Sigmoid colon (tissue), 7 donors: ENCODE measurements around the gene LRRC1. TPM values are rescaled to one million over a fixed set of nuclear protein-coding genes. Genes with fewer than 3 reads are reported as not detected.
A peak's percentile ranks its signal among the peaks of the same experiment; 100 is the strongest.

Experiments used
- DNase-seq: peaks from one replicate; pipeline ENCODE4 v3.0.0-alpha.2; 2019
- H3K27ac ChIP-seq, 4 donors: fragments of 200-600 bp; sonication (generic); one replicate each; pipeline ENCODE4 v1.5.1; 2016 to 2019; ENCODE audit warnings: mild to moderate bottlenecking in 1 of 4
- H3K27me3 ChIP-seq, 3 donors: fragments of 200-600 bp; sonication (generic); one replicate each; pipeline ENCODE4 v1.5.1; 2019; ENCODE audit warnings: mild to moderate bottlenecking in 1 of 3
- H3K36me3 ChIP-seq, 4 donors: fragments of 200-600 bp; sonication (generic); one replicate each; pipeline ENCODE4 v1.5.1; 2016 to 2019
- H3K4me1 ChIP-seq, 4 donors: fragments of 200-600 bp; sonication (generic); one replicate each; pipeline ENCODE4 v1.5.1; 2017 to 2019
- H3K4me3 ChIP-seq, 4 donors: fragments of 200-600 bp; sonication (generic); one replicate each; pipeline ENCODE4 v1.5.1; 2017 to 2019; ENCODE audit warnings: mild to moderate bottlenecking in 2 of 4, moderate library complexity in 1 of 4
- H3K9me3 ChIP-seq, 4 donors: fragments of 200-600 bp in 3 of 4; sonication (generic) in 3 of 4; one replicate each; pipeline versions ENCODE4 v1.5.1 to v1.6.1; 2013 to 2019
- EP300 ChIP-seq, 4 donors: sonication (generic); formaldehyde crosslinking; IDR thresholded peaks; one replicate each; pipeline ENCODE4 v1.6.1; 2017; ENCODE audit warnings: antibody characterized with exemption in 4 of 4
- POLR2A ChIP-seq, 2 donors: fragments of 450-650 bp; IDR thresholded peaks; one replicate each; pipeline ENCODE4 v1.6.1; 2016; ENCODE audit warnings: antibody characterized with exemption in 2 of 2, mild to moderate bottlenecking in 2 of 2, moderate library complexity in 2 of 2
- POLR2AphosphoS5 ChIP-seq, 4 donors: sonication (generic); formaldehyde crosslinking; IDR thresholded peaks; one replicate each; pipeline ENCODE4 v1.6.1; 2017; ENCODE audit warnings: antibody characterized with exemption in 4 of 4
- WGBS, 2 donors: extraction: QIAGEN DNeasy Blood & Tissue Kit; methylation state at CpG; one replicate each; pipeline ENCODE4 v1.1.7; 2013; 5-methylcytosine and 5-hydroxymethylcytosine counted together
- intact Hi-C: fragments of 100-400 bp; cut with DNase I; formaldehyde crosslinking; loops from one replicate; pipeline ENCODE4 v1.15.1; 2023
- polyA plus RNA-seq, 3 donors: library from polyadenylated mRNA; stranded (reverse); fragments of 200-250 nt; gene quantifications; one replicate each; pipeline ENCODE4 v1.2.3, GENCODE V29; 2013
- total RNA-seq, 4 donors: library from RNA; depleted of rRNA; stranded (reverse); fragments of >200 nt; gene quantifications; one replicate each; pipeline ENCODE4 v1.1.0, GENCODE V29; 2016
- TF ChIP-seq, protein P1 (sequence below), 4 experiments: fragments of 450-650 bp in 3 of 4; fragments of 200-600 bp in 1 of 4; IDR thresholded peaks; one replicate each; pipeline ENCODE4 v1.5.1; 2016 to 2019; ENCODE audit warnings: antibody characterized with exemption in 4 of 4, mild to moderate bottlenecking in 3 of 4, moderate library complexity in 2 of 4
- donor health status: healthy with polysubstance abuse.
- donor health status: Bipolar disorder and iron deficiency.
- donor health status: healthy.

Gene LRRC1
- total and polyA plus RNA-seq, 7 donors: 20.8 to 50.4 (median 29.9) TPM

DNA sequence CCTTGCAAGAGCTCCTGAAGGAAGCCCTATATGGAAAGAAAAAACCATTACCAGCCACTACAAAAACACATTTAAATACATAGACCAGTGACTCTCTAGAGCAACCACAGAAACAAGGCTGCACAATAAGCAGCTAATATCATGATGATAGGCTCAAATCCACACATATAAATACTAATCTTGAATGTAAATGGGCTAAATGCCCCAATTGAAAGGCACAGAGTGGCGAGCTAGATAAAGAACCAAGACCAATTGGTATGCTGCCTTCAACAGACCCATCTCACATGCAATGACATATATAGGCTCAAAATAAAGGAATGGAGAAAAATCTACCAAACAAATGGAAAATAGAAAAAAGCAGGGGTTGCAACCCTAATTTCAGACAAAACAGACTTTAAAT, 153.0 kb downstream of the LRRC1 start:
- Histone ChIP-seq H3K4me3 (no peak overlapping the region), H3K4me1 (no peaks in the 10 kb centered on the region), H3K27ac (no peak overlapping the region), H3K9me3 (peaks cover 0 to 4% (median 1%) of the 10 kb centered on the region in 4 donors), H3K27me3 (no peaks in the 10 kb centered on the region), H3K36me3 (no peaks in the 10 kb centered on the region)
- 92 to 94% methylated on average over 1 of the region's 1 CpG for WGBS, 2 donors
- intact Hi-C loops: no loop called here
- no peak for DNase-seq
- TF ChIP-seq POLR2AphosphoS5 (IDR thresholded peaks at IDR 0.05) (no peak), POLR2A (IDR thresholded peaks at IDR 0.05) (no peak), EP300 (IDR thresholded peaks at IDR 0.05) (no peak)
- TF ChIP-seq, protein P1, sequence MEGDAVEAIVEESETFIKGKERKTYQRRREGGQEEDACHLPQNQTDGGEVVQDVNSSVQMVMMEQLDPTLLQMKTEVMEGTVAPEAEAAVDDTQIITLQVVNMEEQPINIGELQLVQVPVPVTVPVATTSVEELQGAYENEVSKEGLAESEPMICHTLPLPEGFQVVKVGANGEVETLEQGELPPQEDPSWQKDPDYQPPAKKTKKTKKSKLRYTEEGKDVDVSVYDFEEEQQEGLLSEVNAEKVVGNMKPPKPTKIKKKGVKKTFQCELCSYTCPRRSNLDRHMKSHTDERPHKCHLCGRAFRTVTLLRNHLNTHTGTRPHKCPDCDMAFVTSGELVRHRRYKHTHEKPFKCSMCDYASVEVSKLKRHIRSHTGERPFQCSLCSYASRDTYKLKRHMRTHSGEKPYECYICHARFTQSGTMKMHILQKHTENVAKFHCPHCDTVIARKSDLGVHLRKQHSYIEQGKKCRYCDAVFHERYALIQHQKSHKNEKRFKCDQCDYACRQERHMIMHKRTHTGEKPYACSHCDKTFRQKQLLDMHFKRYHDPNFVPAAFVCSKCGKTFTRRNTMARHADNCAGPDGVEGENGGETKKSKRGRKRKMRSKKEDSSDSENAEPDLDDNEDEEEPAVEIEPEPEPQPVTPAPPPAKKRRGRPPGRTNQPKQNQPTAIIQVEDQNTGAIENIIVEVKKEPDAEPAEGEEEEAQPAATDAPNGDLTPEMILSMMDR (IDR thresholded peaks at IDR 0.05): no peak

DNA sequence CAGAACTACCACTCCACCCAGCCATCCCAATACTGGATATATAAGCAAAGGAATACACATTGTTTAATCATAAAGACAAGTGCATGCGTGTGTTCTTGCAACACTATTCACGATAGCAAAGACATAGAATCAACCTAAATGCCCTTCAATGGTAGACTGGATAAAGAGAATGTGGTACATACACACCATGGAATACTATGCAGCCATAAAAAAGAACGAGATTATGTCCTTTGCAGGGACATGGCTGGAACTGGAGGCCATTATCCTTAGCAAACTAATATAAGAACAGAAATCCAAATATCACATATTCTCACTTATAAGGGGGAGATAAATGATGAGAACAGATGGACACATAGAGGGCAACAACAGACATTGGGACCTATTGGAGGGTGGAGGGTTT, 156.6 kb downstream of the LRRC1 start:
- H3K36me3 ChIP-seq: no peaks in the 10 kb centered on the region
- WGBS, 2 donors: 93 to 95% methylated on average over 3 of the region's 3 CpGs
- peaks cover 0 to 4% (median 1%) of the 10 kb centered on the region in 4 donors for H3K9me3 ChIP-seq
- H3K27ac ChIP-seq: no peak overlapping the region
- no peak for DNase-seq
- intact Hi-C loops: loop anchor here (5.0 to 10.0 kb wide), 3 partner anchors 57 to 457 kb away; no protein-coding TSS in a partner anchor
- no peaks in the 10 kb centered on the region for H3K27me3 ChIP-seq
- no peak overlapping the region for H3K4me3 ChIP-seq
- TF ChIP-seq POLR2A (IDR thresholded peaks at IDR 0.05) (no peak), POLR2AphosphoS5 (IDR thresholded peaks at IDR 0.05) (no peak), EP300 (IDR thresholded peaks at IDR 0.05) (no peak)
- TF ChIP-seq, protein P1 (IDR thresholded peaks at IDR 0.05): no peak
- no peaks in the 10 kb centered on the region for H3K4me1 ChIP-seq

DNA sequence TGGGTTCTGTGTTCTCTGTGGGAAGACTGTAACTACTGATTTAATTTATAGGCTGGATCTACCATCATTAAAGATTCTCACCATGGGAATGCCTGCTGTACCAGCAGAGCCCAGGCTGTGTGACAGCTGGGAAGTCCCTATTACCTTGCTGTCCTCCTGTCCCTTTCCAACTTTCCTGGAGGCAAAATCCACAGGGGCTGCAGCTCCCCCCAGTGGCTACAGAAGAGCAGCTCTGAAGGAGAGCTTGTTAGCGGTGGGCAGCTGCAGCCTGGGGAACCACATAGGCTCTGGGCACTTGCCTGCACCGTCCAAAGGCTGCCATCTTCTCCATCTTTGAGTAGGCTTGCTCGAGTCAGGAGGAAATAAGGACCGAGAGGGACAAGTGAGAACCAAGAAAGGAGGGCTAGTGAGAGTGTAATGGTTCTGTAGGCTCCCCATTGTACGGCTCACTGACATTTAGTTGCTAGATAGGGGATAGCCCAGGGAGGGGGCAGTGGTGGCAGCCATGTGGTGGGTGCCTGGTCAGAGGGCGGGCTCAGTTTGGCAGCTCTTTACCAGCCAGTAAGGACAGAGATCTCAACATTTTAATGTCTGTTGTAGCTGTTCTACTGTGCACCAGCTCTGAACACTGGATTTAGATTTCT, 161.4 kb downstream of the LRRC1 start:
- no peaks in the 10 kb centered on the region for H3K9me3 ChIP-seq
- no peaks in the 10 kb centered on the region for H3K36me3 ChIP-seq
- intact Hi-C loops: loop anchor here (1.0 to 10.0 kb wide), 3 partner anchors 61 to 461 kb away; no protein-coding TSS in a partner anchor
- no peaks in the 10 kb centered on the region for H3K4me1 ChIP-seq
- WGBS, 2 donors: 35 to 36% methylated on average over 6 of the region's 6 CpGs
- no peaks in the 10 kb centered on the region for H3K27me3 ChIP-seq
- no peak overlapping the region for H3K4me3 ChIP-seq
- TF ChIP-seq, protein P1 (IDR thresholded peaks at IDR 0.05): peak; percentile 56 to 77 (median 68)
- no peak for TF ChIP-seq POLR2A (IDR thresholded peaks at IDR 0.05)
- DNase-seq: peak; percentile 84
- H3K27ac ChIP-seq: no peak overlapping the region

DNA sequence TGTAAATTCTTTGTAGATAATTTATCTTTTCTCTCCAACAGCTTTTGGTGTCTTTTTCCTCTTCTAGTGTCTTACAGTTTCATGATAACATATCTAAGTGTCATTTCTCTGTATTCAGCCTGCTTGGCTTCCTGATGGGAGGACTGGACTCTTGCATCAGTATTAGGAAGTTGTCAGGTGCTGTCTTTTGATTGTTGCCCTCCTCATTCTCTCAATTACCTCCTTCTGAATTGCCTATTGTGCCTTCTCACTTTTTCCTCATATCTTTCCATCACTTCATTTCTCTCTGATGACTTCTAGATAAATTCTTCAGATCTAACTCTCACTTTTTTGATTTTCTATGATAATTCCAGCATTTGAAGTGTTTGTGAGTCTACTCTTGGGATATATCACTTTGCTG, 162.0 kb downstream of the LRRC1 start:
- Histone ChIP-seq H3K27ac (no peak overlapping the region), H3K27me3 (no peaks in the 10 kb centered on the region), H3K9me3 (no peaks in the 10 kb centered on the region), H3K4me1 (no peaks in the 10 kb centered on the region), H3K4me3 (no peak overlapping the region), H3K36me3 (no peaks in the 10 kb centered on the region)
- intact Hi-C loops: loop anchor here (1.0 to 10.0 kb wide), 3 partner anchors 62 to 462 kb away; no protein-coding TSS in a partner anchor
- no peak for TF ChIP-seq POLR2AphosphoS5 (IDR thresholded peaks at IDR 0.05)
- TF ChIP-seq POLR2A (IDR thresholded peaks at IDR 0.05): no peak
- TF ChIP-seq, protein P1 (IDR thresholded peaks at IDR 0.05): no peak
- TF ChIP-seq EP300 (IDR thresholded peaks at IDR 0.05): no peak
- DNase-seq: no peak

DNA sequence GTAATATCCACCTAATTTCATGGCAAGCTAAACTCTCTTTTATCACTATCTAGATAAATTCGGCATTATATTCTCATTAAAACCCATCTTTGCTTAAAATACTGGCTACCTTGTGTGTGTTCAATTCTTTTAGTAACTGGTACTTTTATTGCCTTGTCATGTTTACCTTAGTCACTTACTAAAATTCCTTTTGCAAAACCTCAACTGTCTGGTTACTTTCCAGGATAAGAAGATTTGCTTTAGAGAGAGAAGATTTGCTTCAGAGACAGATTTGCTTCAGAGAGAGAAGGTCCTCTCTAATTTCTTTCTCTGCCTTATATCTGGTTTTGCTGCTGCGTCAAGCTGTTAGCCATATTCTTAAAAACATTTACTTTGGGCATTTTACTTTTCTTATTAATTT, 164.9 kb downstream of the LRRC1 start:
- Histone ChIP-seq H3K27ac (no peak overlapping the region), H3K36me3 (no peaks in the 10 kb centered on the region), H3K27me3 (no peaks in the 10 kb centered on the region), H3K4me3 (no peak overlapping the region), H3K9me3 (no peaks in the 10 kb centered on the region), H3K4me1 (no peaks in the 10 kb centered on the region)
- 53 to 64% methylated on average over 2 of the region's 2 CpGs for WGBS, 2 donors
- intact Hi-C loops: loop anchor here (10.0 kb wide), 2 partner anchors 65 to 465 kb away; no protein-coding TSS in a partner anchor
- no peak for DNase-seq
- TF ChIP-seq POLR2AphosphoS5 (IDR thresholded peaks at IDR 0.05) (no peak), EP300 (IDR thresholded peaks at IDR 0.05) (no peak), POLR2A (IDR thresholded peaks at IDR 0.05) (no peak)
- TF ChIP-seq, protein P1 (IDR thresholded peaks at IDR 0.05): no peak
